Glutamatergic neuron (in vitro differentiated cells): ENCODE data around the gene MFSD6L. TPM values are rescaled to one million over a fixed set of nuclear protein-coding genes. Genes with fewer than 3 reads are reported as not detected.

ENCODE experiments used
- DNase-seq: peaks from one replicate; pipeline ENCODE4 v3.0.0; 2022
- H3K27ac Mint-ChIP-seq: one replicate; pipeline ENCODE4 v1.8.0; 2020; ENCODE audit warnings: mild to moderate bottlenecking, mixed read lengths, inconsistent platforms; ENCODE audit not compliant: unreplicated experiment
- H3K27me3 Mint-ChIP-seq: one replicate; pipeline ENCODE4 v1.8.0; 2020; ENCODE audit warnings: mild to moderate bottlenecking, moderate library complexity, mixed read lengths, inconsistent platforms; ENCODE audit not compliant: unreplicated experiment
- H3K36me3 Mint-ChIP-seq: one replicate; pipeline ENCODE4 v1.8.0; 2020; ENCODE audit warnings: mild to moderate bottlenecking, mixed read lengths, inconsistent platforms; ENCODE audit not compliant: unreplicated experiment
- H3K4me1 Mint-ChIP-seq: one replicate; pipeline ENCODE4 v1.8.0; 2020; ENCODE audit warnings: mild to moderate bottlenecking, low read depth, mixed read lengths, inconsistent platforms; ENCODE audit not compliant: unreplicated experiment
- H3K4me3 Mint-ChIP-seq: one replicate; pipeline ENCODE4 v1.8.0; 2020; ENCODE audit warnings: mild to moderate bottlenecking, mixed read lengths, inconsistent platforms; ENCODE audit not compliant: unreplicated experiment
- H3K9me3 Mint-ChIP-seq: one replicate; pipeline ENCODE4 v1.8.0; 2020; ENCODE audit warnings: mild to moderate bottlenecking, moderate library complexity, mixed read lengths, inconsistent platforms; ENCODE audit not compliant: unreplicated experiment
- CTCF ChIP-seq: fragments of 200-600 bp; sonication (generic); IDR thresholded peaks from one replicate; pipeline ENCODE4 v1.5.0; 2021; ENCODE audit not compliant: partially characterized antibody, unreplicated experiment
- total RNA-seq: library from RNA; stranded (reverse); fragmentation: NEBNext Ultra II Directional; extraction: Animal tissue kit (Norgen Biotek cat#: 25700); gene quantifications from one replicate; pipeline ENCODE4 v1.2.1, GENCODE V29; 2021; ENCODE audit not compliant: unreplicated experiment

MFSD6L gene
- total RNA-seq, 1 donor from 2014 or later = not detected

DNA sequence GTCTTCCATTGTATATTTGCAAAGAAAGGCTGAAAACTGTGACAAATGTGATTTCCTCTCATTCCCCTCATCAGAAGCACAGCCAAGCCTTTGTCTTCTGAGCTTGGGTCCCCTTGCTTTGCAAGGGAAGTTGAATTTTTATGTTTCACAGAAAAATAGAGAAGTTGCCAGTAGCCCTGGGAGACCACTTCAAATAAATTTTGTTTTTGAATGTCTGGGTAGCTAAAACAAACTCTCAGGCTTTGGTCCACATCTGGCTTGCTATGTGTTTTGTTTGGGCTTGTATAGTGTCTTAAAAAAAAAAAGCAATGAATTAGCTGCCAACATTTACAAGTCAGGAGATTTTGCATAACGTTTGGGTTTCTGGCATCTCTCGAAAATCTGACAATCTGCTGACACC lies 44.2 kb upstream of the MFSD6L start:
- TF ChIP-seq CTCF = no peak
- Mint-ChIP-seq H3K4me1 (no peaks in the 10 kb centered on the region), H3K27ac (no peak overlapping the region), H3K36me3 (peaks cover 5% of the 10 kb centered on the region), H3K27me3 (peaks cover 2% of the 10 kb centered on the region), H3K4me3 (no peak overlapping the region), H3K9me3 (no peaks in the 10 kb centered on the region)
- DNase-seq = no peak

DNA sequence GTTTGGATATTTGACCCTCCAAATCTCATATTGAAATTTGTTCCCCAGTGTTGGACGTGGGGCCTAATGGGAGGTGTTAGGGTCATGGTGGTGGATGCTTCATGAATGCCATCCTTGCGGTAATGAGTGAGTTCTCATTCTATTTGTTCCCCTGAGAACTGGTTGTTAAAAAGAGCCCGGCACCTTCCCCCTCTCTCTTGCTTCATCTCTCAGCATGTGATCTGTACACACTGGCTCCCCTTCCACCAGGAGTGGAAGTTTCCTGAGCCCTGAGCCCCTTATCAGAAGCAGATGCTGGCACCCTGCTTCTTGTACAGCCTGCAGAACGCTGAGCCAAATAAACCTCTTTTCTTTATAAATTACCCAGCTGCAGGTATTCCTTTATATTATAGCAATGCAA lies 42.7 kb upstream of the MFSD6L start:
- no peak for DNase-seq

GRCh38 chr17:8839410-8839935 lies 40.3 kb upstream of the MFSD6L start:
- no peak for TF ChIP-seq CTCF
- Mint-ChIP-seq H3K4me1 (no peaks in the 10 kb centered on the region), H3K4me3 (no peak overlapping the region), H3K9me3 (peaks cover 6% of the 10 kb centered on the region), H3K36me3 (peaks cover 5% of the 10 kb centered on the region), H3K27ac (no peak overlapping the region), H3K27me3 (peaks cover 3% of the 10 kb centered on the region)
- DNase-seq = no peak

More for the DNA sequence above, 42.7 kb upstream of the MFSD6L start:
- Mint-ChIP-seq H3K4me1 (no peaks in the 10 kb centered on the region), H3K4me3 (no peak overlapping the region), H3K36me3 (peaks cover 5% of the 10 kb centered on the region), H3K9me3 (peaks cover 3% of the 10 kb centered on the region), H3K27me3 (peaks cover 3% of the 10 kb centered on the region), H3K27ac (no peak overlapping the region)
- TF ChIP-seq CTCF = no peak

DNA sequence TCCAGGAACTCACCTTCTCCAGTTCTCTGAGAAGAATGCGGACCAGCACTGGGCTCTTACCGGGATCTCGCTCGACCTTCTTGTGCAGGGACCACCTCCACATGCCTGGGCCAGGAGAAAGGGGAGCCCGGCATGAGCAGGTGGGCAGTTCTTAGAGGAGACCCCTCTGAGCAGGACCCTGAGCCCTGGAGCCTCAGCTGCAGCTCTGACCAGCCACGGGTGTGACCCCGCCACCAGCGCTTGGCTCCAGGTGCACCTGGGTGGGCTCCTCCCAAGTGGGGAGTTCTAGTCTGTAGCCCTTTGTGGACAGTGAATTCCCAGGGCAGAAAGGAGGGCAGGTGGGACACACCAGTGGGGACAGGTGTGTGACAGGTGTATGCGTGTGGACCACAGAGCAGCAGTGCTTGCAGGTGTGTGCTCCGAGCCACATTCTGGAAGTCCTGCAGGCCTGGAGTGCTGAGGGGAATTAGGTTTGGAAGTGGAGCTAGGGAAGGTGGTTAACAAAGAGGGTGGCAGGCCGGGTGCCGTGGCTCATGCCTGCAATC lies 39.5 kb upstream of the MFSD6L start:
- peaks cover 5% of the 10 kb centered on the region for H3K36me3 Mint-ChIP-seq
- H3K4me1 Mint-ChIP-seq = no peaks in the 10 kb centered on the region
- DNase-seq = no peak
- H3K9me3 Mint-ChIP-seq = peaks cover 8% of the 10 kb centered on the region
- TF ChIP-seq CTCF = no peak
- no peak overlapping the region for H3K27ac Mint-ChIP-seq
- peaks cover 3% of the 10 kb centered on the region for H3K27me3 Mint-ChIP-seq
- H3K4me3 Mint-ChIP-seq = no peak overlapping the region

GRCh38 chr17:8837563-8838075 lies 38.5 kb upstream of the MFSD6L start:
- peaks cover 8% of the 10 kb centered on the region for H3K9me3 Mint-ChIP-seq
- no peak overlapping the region for H3K4me3 Mint-ChIP-seq
- H3K36me3 Mint-ChIP-seq = no peaks in the 10 kb centered on the region
- no peak for TF ChIP-seq CTCF
- no peak overlapping the region for H3K27ac Mint-ChIP-seq
- H3K4me1 Mint-ChIP-seq = no peaks in the 10 kb centered on the region
- peaks cover 3% of the 10 kb centered on the region for H3K27me3 Mint-ChIP-seq
- DNase-seq = no peak
